HG03103 (cell line): ENCODE measurements around the gene POP5.
A peak's percentile ranks its signal among the peaks of the same experiment; 100 is the strongest.
"Not testable (repeated sequence)": the region's sequence is repeated elsewhere in the genome, so short reads cannot be mapped to it uniquely, and the experiment has no call there.

Experiments
- ATAC-seq: cut with Tn5 transposase; IDR thresholded peaks from one replicate; pipeline ENCODE4 v1.9.1; 2021; ENCODE audit warnings: low read depth; ENCODE audit not compliant: unreplicated experiment

Gene POP5

DNA sequence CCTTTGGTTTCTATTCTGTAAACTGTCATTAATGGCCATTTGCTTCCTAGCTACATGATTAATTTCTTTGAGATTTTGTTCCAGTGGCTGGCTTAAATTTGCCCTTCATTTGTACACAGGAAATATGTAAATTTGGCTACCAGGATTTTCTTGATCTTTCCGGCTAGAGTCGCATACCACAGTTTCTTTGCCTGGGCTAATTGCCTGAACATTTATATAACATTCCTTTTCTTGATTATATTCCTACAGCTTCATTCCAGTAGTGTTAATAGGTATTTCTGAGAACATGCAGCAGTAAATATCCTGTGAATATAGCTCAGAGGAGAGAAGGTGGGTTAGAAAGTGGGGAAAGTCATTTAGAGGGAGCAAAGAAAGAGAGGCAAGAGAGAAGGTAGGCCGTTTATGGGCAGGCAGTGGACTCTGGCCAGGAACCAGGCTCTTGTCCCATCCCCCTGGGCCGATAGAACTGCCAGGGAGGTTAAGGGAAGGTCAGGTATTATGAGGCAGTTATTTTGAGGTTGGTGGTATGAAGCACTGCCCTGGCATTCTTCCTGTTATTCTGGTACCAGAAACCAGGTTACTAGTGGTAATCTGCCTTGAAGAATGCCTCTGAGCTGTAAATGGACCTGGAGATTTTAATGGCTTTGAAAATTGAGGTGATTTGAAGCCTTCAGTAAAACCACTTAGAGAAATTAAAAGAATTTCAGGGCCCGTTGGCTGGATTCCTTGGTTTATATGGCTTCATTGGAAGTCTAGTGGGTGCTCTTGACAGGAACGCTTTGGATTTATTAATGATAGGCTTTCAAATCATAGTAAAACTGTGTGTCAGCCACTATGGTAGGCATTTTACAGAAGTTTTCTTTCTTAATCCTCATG is 42.7 kb downstream of the POP5 start:
- ATAC-seq = no peak

DNA sequence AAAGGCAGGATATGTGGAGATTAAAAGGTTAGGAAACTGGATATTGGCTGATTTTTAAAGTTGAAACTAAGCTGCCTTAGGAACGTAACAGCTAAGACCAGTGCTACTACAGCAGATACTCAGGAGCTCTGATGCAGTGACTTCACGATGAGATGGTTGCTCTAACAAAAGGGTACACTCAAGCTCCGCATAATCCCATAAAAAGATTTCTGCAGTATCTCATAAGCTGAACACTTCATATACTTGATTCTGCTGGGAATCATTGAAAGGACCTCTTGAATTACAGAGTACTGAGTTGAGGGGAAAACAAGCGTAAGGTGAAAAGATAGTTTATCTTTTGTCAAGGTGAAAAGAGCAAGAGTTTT is 43.4 kb downstream of the POP5 start:
- ATAC-seq = no peak

DNA sequence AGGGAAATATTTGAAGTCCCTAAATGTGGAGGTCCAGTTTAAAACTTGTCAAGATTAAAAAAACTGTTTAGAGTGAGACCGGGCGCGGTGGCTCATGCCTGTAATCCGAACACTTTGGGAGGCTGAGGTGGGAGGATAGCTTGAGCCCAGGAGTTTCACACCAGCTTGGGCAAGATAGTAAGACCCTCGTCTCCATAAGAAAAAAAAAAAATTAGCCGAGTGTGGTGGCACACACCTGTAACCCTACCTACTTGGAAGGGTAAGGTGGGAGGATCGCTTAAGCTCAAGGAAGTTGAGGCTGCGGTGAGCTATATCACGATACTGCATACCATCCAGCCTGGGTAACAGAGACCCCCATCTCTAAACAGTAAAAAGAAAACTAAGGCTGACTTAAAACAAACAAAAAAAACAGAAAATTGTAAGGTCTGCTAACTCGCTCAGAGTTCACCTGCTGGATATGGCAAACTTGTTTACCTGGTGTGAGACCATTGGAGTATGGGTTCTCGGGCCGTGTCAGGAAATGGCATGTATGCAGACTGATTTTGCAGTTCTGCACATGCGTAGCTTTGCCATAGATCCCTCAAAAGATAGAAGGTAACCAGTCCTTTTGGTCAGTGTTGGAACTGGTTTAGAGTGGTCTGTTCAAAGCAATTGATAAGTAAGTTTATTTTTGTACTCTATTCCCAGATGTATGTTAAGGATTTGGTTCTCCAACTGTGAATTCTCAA is 45.0 kb downstream of the POP5 start:
- no peak for ATAC-seq

DNA sequence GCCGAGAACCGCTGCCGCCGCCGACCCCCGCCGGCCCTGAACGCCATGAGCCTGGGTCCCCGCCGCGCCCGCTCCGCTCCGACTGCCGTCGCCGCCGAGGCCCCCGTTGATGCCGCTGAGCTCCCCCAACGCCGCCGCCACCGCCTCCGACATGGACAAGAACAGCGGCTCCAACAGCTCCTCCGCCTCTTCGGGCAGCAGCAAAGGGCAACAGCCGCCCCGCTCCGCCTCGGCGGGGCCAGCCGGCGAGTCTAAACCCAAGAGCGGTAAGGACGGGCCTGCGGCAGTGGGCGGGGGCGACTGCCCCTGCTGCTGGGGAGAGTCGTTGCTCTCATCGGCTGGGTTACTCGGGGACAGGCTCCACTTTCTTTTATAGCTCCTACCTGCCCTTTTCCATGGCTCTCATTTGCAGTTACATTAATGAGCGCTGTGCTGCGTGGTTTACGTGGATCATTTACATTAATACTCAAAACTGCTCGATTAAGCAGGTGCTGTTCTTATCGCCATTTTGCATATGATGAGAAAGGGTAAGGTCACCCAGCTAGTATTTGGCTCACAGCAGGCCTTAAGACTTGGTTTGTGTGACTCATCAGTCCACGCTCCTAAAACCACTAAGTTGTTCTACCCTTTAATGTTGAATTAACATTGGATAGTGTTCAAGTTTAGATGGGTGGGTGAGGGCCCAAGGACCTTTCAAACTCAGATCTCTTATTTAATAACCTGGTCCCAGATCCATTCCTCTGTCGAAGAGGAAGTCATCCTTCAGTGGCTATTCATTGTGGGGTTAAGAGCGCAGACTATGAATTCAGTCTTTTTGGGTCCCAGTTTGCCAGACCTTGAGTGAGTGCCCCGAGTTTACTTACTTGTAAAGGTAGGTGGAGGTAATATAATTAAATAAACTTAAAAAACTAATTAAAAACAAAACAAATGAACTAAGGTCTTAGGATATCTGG is 46.2 kb downstream of the POP5 start:
- no peak for ATAC-seq

DNA sequence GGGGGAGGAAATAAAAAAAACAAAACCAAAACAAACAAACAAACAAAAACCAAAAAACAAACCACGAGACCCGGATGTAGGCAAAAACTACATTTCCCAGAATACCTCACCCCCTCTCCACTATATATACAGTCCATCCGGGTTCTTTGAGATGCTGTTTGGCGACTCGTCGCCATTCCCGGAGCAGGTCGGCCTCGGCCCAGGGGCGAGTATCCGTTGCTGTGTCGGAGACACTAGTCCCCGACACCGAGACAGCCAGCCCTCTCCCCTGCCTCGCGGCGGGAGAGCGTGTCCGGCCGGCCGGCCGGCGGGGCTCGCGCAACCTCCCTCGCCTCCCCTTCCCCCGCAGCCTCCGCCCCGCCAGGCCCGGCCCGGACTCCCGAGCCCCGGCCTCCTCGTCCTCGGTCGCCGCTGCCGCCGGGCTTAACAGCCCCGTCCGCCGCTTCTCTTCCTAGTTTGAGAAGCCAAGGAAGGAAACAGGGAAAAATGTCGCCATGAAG is 46.9 kb downstream of the POP5 start, which contains the start of gene RNF10:
Gene RNF10, plus strand, starts transcription at position 154 of the 500 bp plus-strand sequence. CDS start 456 bp downstream, outside the sequence.
- ATAC-seq = no peak

DNA sequence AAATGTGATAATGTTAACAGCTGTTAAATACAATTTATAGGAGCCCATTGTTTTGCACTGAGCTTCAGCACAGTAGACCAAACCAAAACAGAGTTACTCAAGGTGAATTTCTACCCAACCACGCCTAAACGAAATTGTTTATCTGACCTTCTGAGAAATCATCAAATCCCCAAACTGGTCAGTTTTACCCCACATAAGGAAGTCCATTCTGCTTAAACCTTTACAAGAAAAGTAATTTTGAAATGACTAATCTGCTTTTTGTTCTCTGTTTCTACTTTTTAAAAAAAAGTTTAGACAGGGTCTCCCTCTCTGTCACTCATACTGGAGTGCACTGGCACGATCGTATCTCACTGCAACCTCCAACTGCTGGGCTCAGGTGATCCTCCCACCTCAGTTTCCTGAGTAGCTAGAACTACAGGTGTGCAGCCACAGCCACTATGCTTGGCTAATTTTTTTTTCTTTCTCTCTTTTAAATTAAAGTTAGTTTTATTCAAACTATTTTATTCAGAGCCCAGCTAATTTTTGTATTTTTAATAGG is 48.4 kb downstream of the POP5 start:
- no peak for ATAC-seq

GRCh38 chr12:120530418-120530761 is 50.8 kb downstream of the POP5 start:
- not testable (repeated sequence) for ATAC-seq

- no peak for ATAC-seq
These were observed 51.4 kb downstream of the POP5 start for GRCh38 chr12:120529641-120530417.

DNA sequence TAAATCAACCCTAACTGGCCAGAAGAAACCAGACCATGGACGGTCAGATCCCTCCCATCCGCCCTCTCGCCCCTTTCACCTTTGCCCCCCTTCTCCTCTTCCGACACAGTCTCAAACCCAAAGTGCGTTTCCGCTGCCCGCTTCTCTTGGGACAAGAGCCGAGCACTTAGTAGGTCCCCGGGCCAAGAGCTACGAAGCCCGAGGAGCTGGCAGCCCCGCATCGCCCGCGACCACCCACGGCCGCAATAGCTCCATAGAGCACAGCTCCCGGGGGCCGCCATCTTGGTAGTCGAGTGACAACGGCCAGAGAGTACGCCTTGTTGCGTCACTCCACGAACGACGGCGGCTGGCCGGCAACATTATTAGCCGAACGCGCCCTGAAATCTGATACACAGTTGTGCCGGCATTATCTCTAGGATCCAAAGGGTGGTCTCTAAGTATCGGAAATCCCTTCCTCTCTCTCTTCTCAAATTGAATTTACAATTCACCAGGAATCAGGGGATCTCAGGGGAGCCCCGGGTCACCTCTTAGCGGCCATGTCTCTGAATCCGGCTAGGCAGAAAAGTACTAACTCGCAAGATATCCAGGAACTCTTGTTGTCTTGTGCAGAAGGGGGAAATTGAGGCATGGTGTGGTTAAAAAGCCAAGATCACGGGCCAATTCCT is 52.2 kb downstream of the POP5 start, which contains the start of gene COQ5:
Gene COQ5, minus strand, starts transcription at position 298 of the 665 bp plus-strand sequence. Its CDS starts 17 bp downstream, at position 281.
- ATAC-seq = peak; percentile 61
